H1 (cell line): Measurements from ENCODE around the gene CMIP. TPM values are rescaled to one million over a fixed set of nuclear protein-coding genes. Genes with fewer than 3 reads are reported as not detected.

Experiments used
- EGR1 ChIP-seq: IDR thresholded peaks from 2 replicates; pipeline ENCODE4 v1.6.1; 2011; ENCODE audit warnings: low read depth, low read length, borderline replicate concordance
- polyA plus RNA-seq, 7 experiments: library from polyadenylated mRNA; depleted of rRNA in 3 of 7; stranded (reverse) in 5 of 7; unstranded in 2 of 7; fragments of >200 nt in 5 of 7; fragments of 200-250 nt in 2 of 7; gene quantifications; 1 replicate in 5 of 7; 2 replicates in 1 of 7; 4 replicates in 1 of 7; pipeline versions ENCODE4 v1.2.1 to v1.2.3, GENCODE V29; 2011 to 2013; ENCODE audit warnings: missing spikeins in 2 of 7, mixed read lengths in 2 of 7
- total RNA-seq: library from RNA; stranded (reverse); fragmentation: NEBNext Ultra II Directional; extraction: Animal tissue kit (Norgen Biotek cat#: 25700); gene quantifications from 2 replicates; pipeline ENCODE4 v1.2.1, GENCODE V29; 2021

The CMIP gene
- total and polyA plus RNA-seq, 2 of the 8 experiments (the other 6 are each of a cell fraction or from before 2014, with no cell fraction given) = 7.9 to 53.2 TPM

DNA sequence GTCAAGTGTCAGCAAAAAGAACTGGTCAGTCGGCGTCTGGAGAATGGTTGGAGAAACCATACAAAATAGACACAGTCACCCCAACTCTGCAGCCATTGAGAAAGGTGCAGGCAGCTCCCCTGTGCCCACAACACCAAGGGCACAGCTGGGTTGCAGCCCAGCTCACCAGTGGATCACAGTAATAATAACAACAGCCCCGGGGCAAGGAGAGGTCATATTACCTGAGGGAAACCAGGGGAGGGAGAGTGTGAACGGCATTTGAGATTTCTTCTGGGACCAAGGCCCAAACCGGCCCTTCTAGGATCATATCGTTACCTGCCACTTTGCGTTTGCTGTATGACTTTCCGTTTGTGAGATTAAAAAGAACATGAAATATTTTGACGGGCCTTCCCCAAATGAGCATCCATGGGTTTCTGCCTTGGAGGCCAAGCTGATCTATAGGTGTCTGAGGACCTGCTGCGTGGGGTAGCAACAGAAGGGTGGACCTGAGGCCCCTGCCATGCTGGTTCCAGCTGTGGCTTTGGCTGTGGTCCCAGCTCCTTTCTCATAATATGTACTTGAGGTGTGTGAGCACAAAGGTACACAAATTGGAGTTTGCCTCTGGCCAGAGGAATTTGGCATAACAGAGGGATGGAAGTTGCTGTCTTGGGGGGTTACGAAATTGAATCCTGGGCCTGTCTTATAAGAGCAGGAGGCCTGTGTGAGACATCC lies 154.6 kb downstream of the CMIP start (continued):
- no peak for TF ChIP-seq EGR1
